Cardiac septum (tissue), 1 donor: ENCODE data around the gene SLAMF8. TPM values are rescaled to one million over a fixed set of nuclear protein-coding genes. Genes with fewer than 3 reads are reported as not detected.

Experiments used
- DNase-seq: peaks from one replicate; pipeline ENCODE4 v3.0.0-alpha.2; 2020; ENCODE audit warnings: low spot score
- intact Hi-C: fragments of 100-400 bp; cut with DNase I; formaldehyde crosslinking; loops from one replicate; pipeline ENCODE4 v1.14.0; 2022
- total RNA-seq: library from RNA; stranded (reverse); fragmentation: NEBNext Ultra II Directional; extraction: Animal tissue kit (Norgen Biotek cat#: 25700); gene quantifications from one replicate; pipeline ENCODE4 v1.2.1, GENCODE V29; 2021
- donor health status: DM: no; HTN: no; CAD: no.

SLAMF8 gene
- total RNA-seq, 1 donor from 2014 or later = 1.5 TPM

GRCh38 chr1:159839116-159839849 is 12.6 kb downstream of the SLAMF8 start:
- intact Hi-C loops = no loop called here

GRCh38 chr1:159841749-159842148 is 15.1 kb downstream of the SLAMF8 start:
- no peak for DNase-seq
- intact Hi-C loops = no loop called here

More at GRCh38 chr1:159839116-159839849, 12.6 kb downstream of the SLAMF8 start:
- DNase-seq = no peak

- no peak for DNase-seq
- intact Hi-C loops = no loop called here
These were observed 16.8 kb downstream of the SLAMF8 start for GRCh38 chr1:159843459-159843858.

GRCh38 chr1:159845751-159846629 is 19.3 kb downstream of the SLAMF8 start:
- intact Hi-C loops = no loop called here
- no peak for DNase-seq

- no peak for DNase-seq
- intact Hi-C loops = no loop called here
These were observed 20.6 kb downstream of the SLAMF8 start for GRCh38 chr1:159847231-159847630.

- DNase-seq = no peak
- intact Hi-C loops = no loop called here
These were observed 21.7 kb downstream of the SLAMF8 start for GRCh38 chr1:159848326-159848725.

GRCh38 chr1:159849626-159850366 is 23.1 kb downstream of the SLAMF8 start:
- no peak for DNase-seq
- intact Hi-C loops = no loop called here

- no peak for DNase-seq
These were observed 24.7 kb downstream of the SLAMF8 start for GRCh38 chr1:159851407-159851806.

GRCh38 chr1:159853417-159854115 is 26.9 kb downstream of the SLAMF8 start:
- DNase-seq = no peak
- intact Hi-C loops = loop anchor here (1.0 to 2.0 kb wide), 2 partner anchors 70 to 73 kb away; partner anchors contain the start of gene DUSP23

More at GRCh38 chr1:159851407-159851806, 24.7 kb downstream of the SLAMF8 start:
- intact Hi-C loops = no loop called here

GRCh38 chr1:159854116-159854692 is 27.5 kb downstream of the SLAMF8 start:
- peak; percentile 86 for DNase-seq
- intact Hi-C loops = loop anchor here (1.0 to 2.0 kb wide), 2 partner anchors 69 to 73 kb away; partner anchors contain the start of gene DUSP23

GRCh38 chr1:159854693-159855192 is 28.1 kb downstream of the SLAMF8 start:
- DNase-seq = peak; percentile 92
- intact Hi-C loops = loop anchor here (1.0 to 2.0 kb wide), 2 partner anchors 69 to 74 kb away; partner anchors contain the start of gene DUSP23

- intact Hi-C loops = loop anchor here (2.0 kb wide), 1 partner anchor 75 kb away; the partner anchor contains the start of gene DUSP23
- DNase-seq = no peak
These were observed 29.0 kb downstream of the SLAMF8 start for GRCh38 chr1:159855709-159856108.

- intact Hi-C loops = no loop called here
These were observed 29.9 kb downstream of the SLAMF8 start for GRCh38 chr1:159856576-159856975.

GRCh38 chr1:159857889-159858288 is 31.2 kb downstream of the SLAMF8 start:
- intact Hi-C loops = no loop called here
- no peak for DNase-seq

More at GRCh38 chr1:159856576-159856975, 29.9 kb downstream of the SLAMF8 start:
- no peak for DNase-seq

GRCh38 chr1:159859767-159860322 is 33.2 kb downstream of the SLAMF8 start:
- DNase-seq = no peak
- intact Hi-C loops = no loop called here

- intact Hi-C loops = no loop called here
- DNase-seq = no peak
These were observed 33.8 kb downstream of the SLAMF8 start for GRCh38 chr1:159860456-159860855.

- intact Hi-C loops = no loop called here
- DNase-seq = no peak
These were observed 34.5 kb downstream of the SLAMF8 start for GRCh38 chr1:159861218-159861617.

- DNase-seq = no peak
- intact Hi-C loops = no loop called here
These were observed 35.4 kb downstream of the SLAMF8 start for GRCh38 chr1:159862031-159862430.
